ENCODE measurements around the gene MEIS2. TPM values are rescaled to one million over a fixed set of nuclear protein-coding genes. Genes with fewer than 3 reads are reported as not detected.

MEIS2 gene
- total and polyA plus RNA-seq, 2 of the 13 experiments (the other 11 are each of a cell fraction or from before 2014, with no cell fraction given) = 10.7 to 12.4 TPM

DNA sequence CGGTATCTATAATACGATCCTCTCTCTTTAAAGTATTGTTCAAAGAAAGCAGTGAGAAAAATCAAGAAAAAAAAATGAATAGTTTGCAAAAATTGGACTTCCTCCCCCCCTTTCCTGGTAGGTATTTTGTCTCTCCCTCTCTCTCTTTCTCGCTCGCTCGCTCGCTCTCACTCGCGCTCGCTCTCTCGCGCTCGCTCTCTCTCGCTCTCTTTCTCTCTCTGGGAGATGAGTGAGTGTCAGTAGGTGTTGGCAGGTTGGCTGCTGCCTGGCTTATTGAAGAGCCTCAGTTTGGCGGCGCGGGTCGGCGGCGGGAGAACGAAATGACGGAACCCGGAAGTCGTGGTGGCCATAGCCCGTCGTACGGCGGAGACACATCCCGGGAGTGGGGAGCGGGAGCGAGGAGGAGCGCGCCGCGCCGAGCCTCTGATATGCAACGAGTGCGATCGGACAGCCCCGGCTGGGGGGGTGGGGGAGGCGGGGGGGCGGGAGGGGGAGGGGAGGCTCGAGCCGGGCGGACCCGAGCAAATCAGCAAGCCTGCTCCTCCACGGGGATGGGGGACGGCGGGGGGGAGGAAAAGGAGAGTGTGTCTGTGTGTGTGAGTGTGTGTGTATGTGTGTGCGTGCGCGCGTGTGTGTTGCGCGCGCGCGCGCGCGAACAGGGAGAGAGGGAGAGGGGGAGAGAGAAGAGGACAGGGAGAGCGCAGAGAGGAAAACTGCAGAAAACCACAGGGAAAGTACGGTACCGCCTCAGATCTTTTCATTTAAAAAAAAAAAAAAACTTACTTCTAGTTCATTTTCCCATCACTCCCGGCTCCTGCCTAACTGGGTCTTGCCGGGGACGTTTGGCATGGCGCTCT is at the start of gene MEIS2 (continued):
- TF ChIP-seq ARID4A (CRISPR knock-in tag; IDR thresholded peaks at IDR 0.05; ENCODE audit: borderline replicate concordance) (peak; percentile 31; the same call in 1 of the 2 replicates), ZFY (CRISPR knock-in tag; IDR thresholded peaks at IDR 0.05) (no peak; the same call in 1 of the 2 replicates), RXRA (CRISPR knock-in tag; IDR thresholded peaks at IDR 0.05) (no peak), ZNF276 (CRISPR knock-in tag; IDR thresholded peaks at IDR 0.05; ENCODE audit: low read depth) (no peak), ETS1 (CRISPR knock-in tag; IDR thresholded peaks at IDR 0.05) (no peak), XBP1 (CRISPR knock-in tag; IDR thresholded peaks at IDR 0.05) (no peak), ZNF672 (CRISPR knock-in tag; IDR thresholded peaks at IDR 0.05) (no peak), MIER2 (CRISPR knock-in tag; IDR thresholded peaks at IDR 0.05) (no peak), NFKB2 (CRISPR knock-in tag; IDR thresholded peaks at IDR 0.05; ENCODE audit: borderline replicate concordance) (no peak), RBM39 (IDR thresholded peaks at IDR 0.05; ENCODE audit: low read depth, low read length, poor library complexity, severe bottlenecking) (no peak), FOXC1 (CRISPR knock-in tag; IDR thresholded peaks at IDR 0.05; ENCODE audit: borderline replicate concordance) (no peak), ZC3H4 (CRISPR knock-in tag; IDR thresholded peaks at IDR 0.05; ENCODE audit: borderline replicate concordance) (no peak), ZFP37 (CRISPR knock-in tag; IDR thresholded peaks at IDR 0.05; ENCODE audit: borderline replicate concordance) (no peak), ZNF850 (CRISPR knock-in tag; conservative IDR thresholded peaks at IDR 0.05) (no peak), MLLT10 (CRISPR knock-in tag; IDR thresholded peaks at IDR 0.05) (no peak), SP4 (CRISPR knock-in tag; IDR thresholded peaks at IDR 0.05) (no peak)
- TF ChIP-seq, protein P1, sequence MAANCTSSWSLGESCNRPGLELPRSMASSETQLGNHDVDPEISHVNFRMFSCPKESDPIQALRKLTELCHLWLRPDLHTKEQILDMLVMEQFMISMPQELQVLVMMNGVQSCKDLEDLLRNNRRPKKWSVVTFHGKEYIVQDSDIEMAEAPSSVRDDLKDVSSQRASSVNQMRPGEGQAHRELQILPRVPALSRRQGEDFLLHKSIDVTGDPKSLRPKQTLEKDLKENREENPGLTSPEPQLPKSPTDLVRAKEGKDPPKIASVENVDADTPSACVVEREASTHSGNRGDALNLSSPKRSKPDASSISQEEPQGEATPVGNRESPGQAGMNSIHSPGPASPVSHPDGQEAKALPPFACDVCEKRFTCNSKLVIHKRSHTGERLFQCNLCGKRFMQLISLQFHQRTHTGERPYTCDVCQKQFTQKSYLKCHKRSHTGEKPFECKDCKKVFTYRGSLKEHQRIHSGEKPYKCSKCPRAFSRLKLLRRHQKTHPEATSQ (CRISPR knock-in tag; IDR thresholded peaks at IDR 0.05; ENCODE audit: borderline replicate concordance) = no peak
- TF ChIP-seq, protein P2, sequence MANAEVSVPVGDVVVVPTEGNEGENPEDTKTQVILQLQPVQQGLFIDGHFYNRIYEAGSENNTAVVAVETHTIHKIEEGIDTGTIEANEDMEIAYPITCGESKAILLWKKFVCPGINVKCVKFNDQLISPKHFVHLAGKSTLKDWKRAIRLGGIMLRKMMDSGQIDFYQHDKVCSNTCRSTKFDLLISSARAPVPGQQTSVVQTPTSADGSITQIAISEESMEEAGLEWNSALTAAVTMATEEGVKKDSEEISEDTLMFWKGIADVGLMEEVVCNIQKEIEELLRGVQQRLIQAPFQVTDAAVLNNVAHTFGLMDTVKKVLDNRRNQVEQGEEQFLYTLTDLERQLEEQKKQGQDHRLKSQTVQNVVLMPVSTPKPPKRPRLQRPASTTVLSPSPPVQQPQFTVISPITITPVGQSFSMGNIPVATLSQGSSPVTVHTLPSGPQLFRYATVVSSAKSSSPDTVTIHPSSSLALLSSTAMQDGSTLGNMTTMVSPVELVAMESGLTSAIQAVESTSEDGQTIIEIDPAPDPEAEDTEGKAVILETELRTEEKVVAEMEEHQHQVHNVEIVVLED (CRISPR knock-in tag; IDR thresholded peaks at IDR 0.05; ENCODE audit: borderline replicate concordance) = peak; percentile 57; the same call in 1 of the 2 replicates

Data from HepG2 (cell line).